HEK293 (cell line): ENCODE measurements around the gene XIRP2.

ENCODE experiments used
- CTCF ChIA-PET: fragments of 350-600 bp; formaldehyde crosslinking; extraction: SDS; loops from one replicate; lab custom pipeline; 2021; ENCODE audit warnings: antibody characterized with exemption; lab: Yijun Ruan, JAX
- POLR2A ChIA-PET: fragments of 300-600 bp; formaldehyde crosslinking; extraction: SDS; loops from one replicate; lab custom pipeline; 2020; ENCODE audit warnings: antibody characterized with exemption, inconsistent platforms; lab: Yijun Ruan, JAX
- H3K27ac ChIP-seq: fragments of 200-500 bp; sonication (Bioruptor generic); 2 replicates; pipeline ENCODE4 v1.5.1; 2014; ENCODE audit warnings: low read depth, low read length, control low read depth, inconsistent platforms; ENCODE audit errors: extremely low read depth
- H3K36me3 ChIP-seq, 2 experiments: fragments of 200-500 bp in 1 of 2; sonication (Bioruptor generic) in 1 of 2; 1 replicate in 1 of 2; 2 replicates in 1 of 2; pipeline ENCODE4 v1.5.1; 2014 to 2017; ENCODE audit warnings: inconsistent platforms in 2 of 2, low read length in 2 of 2; ENCODE audit not compliant: control insufficient read depth in 2 of 2, insufficient read depth in 1 of 2
- H3K4me1 ChIP-seq: fragments of 200-500 bp; sonication (Bioruptor generic); 2 replicates; pipeline ENCODE4 v1.5.1; 2014; ENCODE audit warnings: mild to moderate bottlenecking, low read length, inconsistent platforms; ENCODE audit not compliant: control insufficient read depth, insufficient read depth
- H3K4me3 ChIP-seq: 2 replicates; pipeline ENCODE4 v1.5.1; 2011; ENCODE audit warnings: low read depth, mild to moderate bottlenecking, control low read depth, low read length, moderate library complexity
- H3K9me3 ChIP-seq: fragments of 200-500 bp; sonication (Bioruptor generic); 2 replicates; pipeline ENCODE4 v1.5.1; 2014; ENCODE audit warnings: low read depth, low read length, inconsistent platforms; ENCODE audit not compliant: control insufficient read depth, insufficient read depth
- RBAK ChIP-seq: fragments of 450-650 bp; formaldehyde crosslinking; IDR thresholded peaks from 2 replicates; pipeline ENCODE4 v1.5.1; 2016; ENCODE audit warnings: missing biosample characterization, missing genetic modification characterization
- REPIN1 ChIP-seq: fragments of 450-650 bp; formaldehyde crosslinking; IDR thresholded peaks from 2 replicates; pipeline ENCODE4 v1.5.1; 2017; ENCODE audit warnings: missing biosample characterization, missing genetic modification characterization, low read depth
- SALL2 ChIP-seq: fragments of 450-650 bp; formaldehyde crosslinking; IDR thresholded peaks from 2 replicates; pipeline ENCODE4 v1.5.0; 2017; ENCODE audit warnings: missing biosample characterization, mild to moderate bottlenecking, missing genetic modification characterization, borderline replicate concordance
- SETDB1 ChIP-seq: IDR thresholded peaks from one replicate; pipeline ENCODE4 v1.6.1; 2017; ENCODE audit warnings: mild to moderate bottlenecking, low read length, moderate library complexity, mixed read lengths; ENCODE audit not compliant: insufficient read length
- ZBTB21 ChIP-seq: fragments of 450-650 bp; formaldehyde crosslinking; IDR thresholded peaks from 2 replicates; pipeline ENCODE4 v1.5.1; 2017; ENCODE audit warnings: missing biosample characterization, missing genetic modification characterization
- ZBTB8A ChIP-seq: fragments of 450-650 bp; formaldehyde crosslinking; IDR thresholded peaks from 2 replicates; pipeline ENCODE4 v1.5.1; 2016; ENCODE audit warnings: missing biosample characterization, missing genetic modification characterization
- ZNF138 ChIP-seq: fragments of 450-650 bp; formaldehyde crosslinking; IDR thresholded peaks from 2 replicates; pipeline ENCODE4 v1.5.1; 2016; ENCODE audit warnings: missing biosample characterization, missing genetic modification characterization, borderline replicate concordance
- ZNF433 ChIP-seq: fragments of 450-650 bp; formaldehyde crosslinking; IDR thresholded peaks from 2 replicates; pipeline ENCODE4 v1.5.1; 2016; ENCODE audit warnings: missing biosample characterization, missing genetic modification characterization, low read depth
- ZNF473 ChIP-seq: fragments of 450-650 bp; formaldehyde crosslinking; IDR thresholded peaks from 2 replicates; pipeline ENCODE4 v1.5.1; 2017; ENCODE audit warnings: missing biosample characterization, missing genetic modification characterization
- ZNF530 ChIP-seq: fragments of 450-650 bp; formaldehyde crosslinking; IDR thresholded peaks from 2 replicates; pipeline ENCODE4 v1.5.1; 2016; ENCODE audit warnings: low read depth, missing biosample characterization, missing genetic modification characterization
- ZNF558 ChIP-seq: fragments of 450-650 bp; formaldehyde crosslinking; IDR thresholded peaks from 2 replicates; pipeline ENCODE4 v1.5.1; 2016; ENCODE audit warnings: missing biosample characterization, missing genetic modification characterization
- ZNF624 ChIP-seq: fragments of 450-650 bp; formaldehyde crosslinking; IDR thresholded peaks from 2 replicates; pipeline ENCODE4 v1.5.1; 2017; ENCODE audit warnings: missing biosample characterization, missing genetic modification characterization
- ZNF677 ChIP-seq: fragments of 450-650 bp; IDR thresholded peaks from 2 replicates; pipeline ENCODE4 v1.5.0; 2018; ENCODE audit warnings: missing biosample characterization, mild to moderate bottlenecking, missing genetic modification characterization, moderate library complexity
- ZNF777 ChIP-seq: fragments of 450-650 bp; formaldehyde crosslinking; IDR thresholded peaks from 2 replicates; pipeline ENCODE4 v1.5.1; 2017; ENCODE audit warnings: missing biosample characterization, missing genetic modification characterization, borderline replicate concordance
- ZNF843 ChIP-seq: fragments of 450-650 bp; formaldehyde crosslinking; IDR thresholded peaks from 2 replicates; pipeline ENCODE4 v1.5.1; 2016; ENCODE audit warnings: missing biosample characterization, missing genetic modification characterization
- ZSCAN23 ChIP-seq: fragments of 450-650 bp; formaldehyde crosslinking; IDR thresholded peaks from 2 replicates; pipeline ENCODE4 v1.5.1; 2016; ENCODE audit warnings: missing biosample characterization, missing genetic modification characterization
- TF ChIP-seq, protein P1 (sequence below): fragments of 450-650 bp; formaldehyde crosslinking; IDR thresholded peaks from 2 replicates; pipeline ENCODE4 v1.5.1; 2016; ENCODE audit warnings: missing biosample characterization, missing genetic modification characterization
- TF ChIP-seq, protein P2 (sequence below): fragments of 450-650 bp; IDR thresholded peaks from 2 replicates; pipeline ENCODE4 v1.5.1; 2018; ENCODE audit warnings: missing biosample characterization, missing genetic modification characterization
- TF ChIP-seq, protein P3 (sequence below): fragments of 450-650 bp; formaldehyde crosslinking; optimal IDR thresholded peaks from 2 replicates; pipeline ENCODE3; 2016; ENCODE audit warnings: missing biosample characterization, mild to moderate bottlenecking, missing genetic modification characterization

Gene XIRP2

DNA sequence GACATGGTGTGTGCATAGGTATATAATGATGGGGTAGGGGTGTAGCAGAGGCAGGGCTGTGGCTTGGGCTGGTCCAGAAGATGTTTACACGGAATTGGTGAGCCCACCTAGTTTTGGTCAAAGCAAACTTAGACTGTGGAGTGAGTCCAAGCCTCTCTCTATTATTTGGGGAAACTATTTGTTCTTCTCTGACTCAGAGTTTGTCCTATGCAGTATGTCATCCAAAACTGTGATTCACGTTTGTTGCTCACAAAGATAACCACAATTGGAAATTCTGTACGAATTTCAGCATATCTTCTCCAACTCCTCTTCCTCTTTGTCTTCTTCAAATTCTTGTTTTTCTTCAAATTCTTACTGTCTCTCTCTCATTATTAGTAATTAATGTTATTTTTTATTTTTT lies 292.9 kb downstream of the XIRP2 start (continued):
- no peak for TF ChIP-seq ZBTB8A (tag by site-specific recombination)

DNA sequence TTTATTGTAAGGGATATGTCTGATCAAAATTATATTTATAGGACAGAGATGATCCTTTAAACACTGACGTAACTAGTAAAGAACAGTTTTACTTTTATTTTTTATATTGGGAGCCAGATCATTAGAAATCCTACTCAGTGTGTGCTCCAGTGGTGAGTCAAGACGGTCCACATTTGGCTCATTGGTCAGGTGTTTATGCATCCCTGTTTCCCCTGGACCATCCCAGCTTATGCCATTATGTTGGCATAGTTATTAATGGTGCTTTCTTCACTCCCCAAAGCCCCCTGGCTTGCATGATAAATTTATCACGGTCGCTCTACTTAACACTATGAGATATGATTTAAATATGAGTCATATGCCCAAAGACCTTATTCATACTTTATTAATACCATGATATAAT lies 293.4 kb downstream of the XIRP2 start:
- no peaks in the 10 kb centered on the region for H3K36me3 ChIP-seq
- ChIA-PET CTCF (interaction anchor here (0.7 kb wide), 1 partner anchor 1152 kb away, joined by 4 read pairs; no protein-coding TSS in a partner anchor), POLR2A (no interaction called here)
- H3K4me3 ChIP-seq, result no peak overlapping the region
- H3K9me3 ChIP-seq, result no peaks in the 10 kb centered on the region
- no peak overlapping the region for H3K27ac ChIP-seq
- TF ChIP-seq REPIN1 (tag by site-specific recombination) (no peak), ZNF843 (tag by site-specific recombination) (no peak), ZSCAN23 (tag by site-specific recombination) (no peak), SALL2 (tag by site-specific recombination) (no peak), ZBTB21 (no peak), ZNF624 (tag by site-specific recombination) (no peak), RBAK (tag by site-specific recombination) (no peak), ZNF777 (tag by site-specific recombination) (no peak), ZNF558 (no peak), ZNF138 (tag by site-specific recombination) (no peak), ZNF473 (tag by site-specific recombination) (no peak), ZNF677 (tag by site-specific recombination) (no peak), ZNF433 (tag by site-specific recombination) (no peak)
- TF ChIP-seq, protein P1, sequence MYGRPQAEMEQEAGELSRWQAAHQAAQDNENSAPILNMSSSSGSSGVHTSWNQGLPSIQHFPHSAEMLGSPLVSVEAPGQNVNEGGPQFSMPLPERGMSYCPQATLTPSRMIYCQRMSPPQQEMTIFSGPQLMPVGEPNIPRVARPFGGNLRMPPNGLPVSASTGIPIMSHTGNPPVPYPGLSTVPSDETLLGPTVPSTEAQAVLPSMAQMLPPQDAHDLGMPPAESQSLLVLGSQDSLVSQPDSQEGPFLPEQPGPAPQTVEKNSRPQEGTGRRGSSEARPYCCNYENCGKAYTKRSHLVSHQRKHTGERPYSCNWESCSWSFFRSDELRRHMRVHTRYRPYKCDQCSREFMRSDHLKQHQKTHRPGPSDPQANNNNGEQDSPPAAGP (tag by site-specific recombination), result no peak
- TF ChIP-seq, protein P2, sequence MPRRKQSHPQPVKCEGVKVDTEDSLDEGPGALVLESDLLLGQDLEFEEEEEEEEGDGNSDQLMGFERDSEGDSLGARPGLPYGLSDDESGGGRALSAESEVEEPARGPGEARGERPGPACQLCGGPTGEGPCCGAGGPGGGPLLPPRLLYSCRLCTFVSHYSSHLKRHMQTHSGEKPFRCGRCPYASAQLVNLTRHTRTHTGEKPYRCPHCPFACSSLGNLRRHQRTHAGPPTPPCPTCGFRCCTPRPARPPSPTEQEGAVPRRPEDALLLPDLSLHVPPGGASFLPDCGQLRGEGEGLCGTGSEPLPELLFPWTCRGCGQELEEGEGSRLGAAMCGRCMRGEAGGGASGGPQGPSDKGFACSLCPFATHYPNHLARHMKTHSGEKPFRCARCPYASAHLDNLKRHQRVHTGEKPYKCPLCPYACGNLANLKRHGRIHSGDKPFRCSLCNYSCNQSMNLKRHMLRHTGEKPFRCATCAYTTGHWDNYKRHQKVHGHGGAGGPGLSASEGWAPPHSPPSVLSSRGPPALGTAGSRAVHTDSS (tag by site-specific recombination), result no peak
- TF ChIP-seq, protein P3, sequence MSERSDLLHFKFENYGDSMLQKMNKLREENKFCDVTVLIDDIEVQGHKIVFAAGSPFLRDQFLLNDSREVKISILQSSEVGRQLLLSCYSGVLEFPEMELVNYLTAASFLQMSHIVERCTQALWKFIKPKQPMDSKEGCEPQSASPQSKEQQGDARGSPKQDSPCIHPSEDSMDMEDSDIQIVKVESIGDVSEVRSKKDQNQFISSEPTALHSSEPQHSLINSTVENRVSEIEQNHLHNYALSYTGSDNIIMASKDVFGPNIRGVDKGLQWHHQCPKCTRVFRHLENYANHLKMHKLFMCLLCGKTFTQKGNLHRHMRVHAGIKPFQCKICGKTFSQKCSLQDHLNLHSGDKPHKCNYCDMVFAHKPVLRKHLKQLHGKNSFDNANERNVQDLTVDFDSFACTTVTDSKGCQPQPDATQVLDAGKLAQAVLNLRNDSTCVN (tag by site-specific recombination), result no peak
- no peaks in the 10 kb centered on the region for H3K4me1 ChIP-seq

DNA sequence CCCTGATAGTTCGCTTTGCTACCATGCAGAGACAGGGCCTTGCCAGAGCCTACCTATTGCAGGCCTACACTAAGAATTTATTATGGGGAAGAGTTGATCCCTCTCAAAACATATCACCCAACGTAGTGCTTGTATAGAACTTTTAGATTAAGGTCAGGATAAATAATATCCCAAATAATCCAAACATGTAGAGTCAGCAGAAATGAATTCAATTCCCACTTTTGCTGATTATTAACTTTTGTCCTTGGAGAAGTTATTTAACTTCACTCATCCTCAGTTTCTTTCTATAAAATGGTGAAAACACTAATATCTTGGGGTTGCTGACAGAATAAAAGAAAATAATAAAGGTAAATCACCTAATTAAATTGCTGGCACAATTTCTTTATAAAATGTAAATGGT lies 294.1 kb downstream of the XIRP2 start:
- H3K4me3 ChIP-seq, result no peak overlapping the region
- H3K36me3 ChIP-seq, result no peaks in the 10 kb centered on the region
- ChIA-PET POLR2A (no interaction called here), CTCF (no interaction called here)
- no peak for TF ChIP-seq ZNF530 (tag by site-specific recombination)
- no peak for TF ChIP-seq SETDB1
- no peaks in the 10 kb centered on the region for H3K4me1 ChIP-seq
- no peak overlapping the region for H3K27ac ChIP-seq
- no peaks in the 10 kb centered on the region for H3K9me3 ChIP-seq
